ENCODE results near the gene PCARE. TPM values are rescaled to one million over a fixed set of nuclear protein-coding genes. Genes with fewer than 3 reads are reported as not detected.

PCARE gene
- total and polyA plus RNA-seq, 7 donors: under 0.01 to 0.14 TPM; not detected in 5

DNA sequence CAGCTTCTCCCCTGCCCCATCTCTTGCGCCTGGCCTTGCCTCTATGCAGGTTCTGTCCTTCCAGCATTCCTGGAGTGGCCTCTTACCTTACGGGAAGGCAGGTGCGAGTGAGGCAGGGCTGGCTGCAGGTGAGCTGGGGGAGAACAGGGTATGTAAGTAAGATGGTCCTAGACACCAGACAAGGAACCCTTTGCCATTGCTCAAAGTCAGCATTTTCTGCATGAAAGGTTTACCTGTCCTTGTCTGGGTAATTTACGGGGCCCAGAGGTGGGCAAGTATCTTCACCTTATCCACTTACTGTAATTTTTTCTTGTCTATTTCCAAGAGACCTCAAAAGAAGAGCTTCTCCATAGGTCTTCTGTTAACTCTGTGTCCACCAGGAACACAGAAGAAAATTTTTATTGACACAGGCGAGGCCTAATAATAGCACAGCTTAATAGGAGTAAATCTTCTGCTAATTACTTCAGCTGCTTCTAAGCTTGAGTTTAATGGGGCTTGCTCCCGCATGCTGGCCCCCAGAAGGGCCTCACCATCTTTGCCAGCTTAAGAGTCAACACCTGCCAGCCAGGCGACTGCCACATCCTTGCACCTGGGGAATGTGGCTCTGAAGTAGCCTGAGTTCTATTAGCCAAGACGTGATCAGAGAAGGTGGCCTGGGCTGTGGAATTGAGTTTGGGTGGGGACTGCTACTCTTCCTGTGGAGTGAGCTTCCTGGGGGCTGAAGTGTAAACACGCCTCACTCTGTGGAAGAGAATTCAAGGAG is 27.1 kb downstream of the PCARE start:
- Histone ChIP-seq H3K27me3 (no peaks in the 10 kb centered on the region), H3K9me3 (no peaks in the 10 kb centered on the region), H3K27ac (no peak overlapping the region), H3K36me3 (no peaks in the 10 kb centered on the region), H3K4me1 (peaks cover 0 to 9% (median 4%) of the 10 kb centered on the region in 4 donors), H3K4me3 (no peak overlapping the region)
- intact Hi-C loops (cut with DNase I): no loop called here
- 84 to 90% methylated on average over 9 of the region's 9 CpGs for WGBS, 2 donors
- TF ChIP-seq POLR2AphosphoS5 (IDR thresholded peaks at IDR 0.05): no peak
- TF ChIP-seq POLR2A (IDR thresholded peaks at IDR 0.05): no peak
- TF ChIP-seq, protein P1, sequence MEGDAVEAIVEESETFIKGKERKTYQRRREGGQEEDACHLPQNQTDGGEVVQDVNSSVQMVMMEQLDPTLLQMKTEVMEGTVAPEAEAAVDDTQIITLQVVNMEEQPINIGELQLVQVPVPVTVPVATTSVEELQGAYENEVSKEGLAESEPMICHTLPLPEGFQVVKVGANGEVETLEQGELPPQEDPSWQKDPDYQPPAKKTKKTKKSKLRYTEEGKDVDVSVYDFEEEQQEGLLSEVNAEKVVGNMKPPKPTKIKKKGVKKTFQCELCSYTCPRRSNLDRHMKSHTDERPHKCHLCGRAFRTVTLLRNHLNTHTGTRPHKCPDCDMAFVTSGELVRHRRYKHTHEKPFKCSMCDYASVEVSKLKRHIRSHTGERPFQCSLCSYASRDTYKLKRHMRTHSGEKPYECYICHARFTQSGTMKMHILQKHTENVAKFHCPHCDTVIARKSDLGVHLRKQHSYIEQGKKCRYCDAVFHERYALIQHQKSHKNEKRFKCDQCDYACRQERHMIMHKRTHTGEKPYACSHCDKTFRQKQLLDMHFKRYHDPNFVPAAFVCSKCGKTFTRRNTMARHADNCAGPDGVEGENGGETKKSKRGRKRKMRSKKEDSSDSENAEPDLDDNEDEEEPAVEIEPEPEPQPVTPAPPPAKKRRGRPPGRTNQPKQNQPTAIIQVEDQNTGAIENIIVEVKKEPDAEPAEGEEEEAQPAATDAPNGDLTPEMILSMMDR (IDR thresholded peaks at IDR 0.05): no peak
- TF ChIP-seq EP300 (IDR thresholded peaks at IDR 0.05): no peak
- peak; percentile 48 for DNase-seq

DNA sequence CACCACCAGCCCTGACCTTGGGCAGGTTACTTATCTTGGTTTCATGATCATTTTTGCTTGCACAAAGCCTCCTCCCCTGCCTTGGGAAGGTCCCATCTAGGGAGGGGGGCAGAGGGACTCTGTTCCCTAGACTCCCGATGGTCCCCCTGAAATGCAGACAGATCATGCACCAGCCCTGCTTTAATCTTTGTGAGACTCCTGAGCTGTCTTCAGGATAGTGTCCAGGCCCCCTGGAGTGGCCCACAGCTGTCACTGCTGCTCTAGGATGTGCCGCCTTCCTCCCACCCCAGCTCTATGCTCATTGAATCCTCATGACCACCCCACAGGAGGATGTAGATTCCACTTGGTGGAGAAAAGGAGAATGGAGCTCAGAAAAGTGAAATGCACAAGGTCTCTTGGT is 28.0 kb downstream of the PCARE start:
- H3K36me3 ChIP-seq: no peaks in the 10 kb centered on the region
- no peak overlapping the region for H3K4me3 ChIP-seq
- H3K4me1 ChIP-seq: peaks cover 0 to 17% (median 6%) of the 10 kb centered on the region in 4 donors
- intact Hi-C loops (cut with DNase I): no loop called here
- DNase-seq: peak; percentile 34
- no peak for TF ChIP-seq POLR2AphosphoS5 (IDR thresholded peaks at IDR 0.05)
- TF ChIP-seq, protein P1 (IDR thresholded peaks at IDR 0.05): no peak
- TF ChIP-seq POLR2A (IDR thresholded peaks at IDR 0.05): no peak
- no peak for TF ChIP-seq EP300 (IDR thresholded peaks at IDR 0.05)
- no peaks in the 10 kb centered on the region for H3K27me3 ChIP-seq
- no peaks in the 10 kb centered on the region for H3K9me3 ChIP-seq
- WGBS, 2 donors: 90 to 94% methylated on average over 2 of the region's 2 CpGs
- no peak overlapping the region for H3K27ac ChIP-seq

DNA sequence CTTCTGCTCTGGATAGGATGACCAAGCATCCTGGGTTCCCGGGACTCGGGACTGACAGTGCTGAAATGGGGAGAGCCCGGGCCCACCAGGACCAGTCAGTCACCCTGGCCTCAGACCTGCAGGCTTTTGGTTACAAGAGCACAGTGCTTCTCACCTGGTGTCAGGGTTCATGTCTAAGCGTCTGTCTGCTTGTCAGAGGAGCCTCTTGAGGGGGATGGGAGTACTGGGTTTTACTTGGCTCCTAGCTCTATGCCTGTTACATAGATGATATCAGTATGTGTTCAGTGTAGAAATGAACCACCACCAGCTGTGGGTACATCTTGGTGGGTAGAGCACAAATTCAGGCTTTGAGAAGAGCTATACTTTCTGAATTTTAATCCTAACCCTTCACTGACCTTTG is 29.9 kb downstream of the PCARE start:
- 87 to 89% methylated on average over 4 of the region's 4 CpGs for WGBS, 2 donors
- no peak for TF ChIP-seq POLR2A (IDR thresholded peaks at IDR 0.05)
- TF ChIP-seq, protein P1 (IDR thresholded peaks at IDR 0.05): no peak
- TF ChIP-seq EP300 (IDR thresholded peaks at IDR 0.05): no peak
- no peak for TF ChIP-seq POLR2AphosphoS5 (IDR thresholded peaks at IDR 0.05)
- no peak overlapping the region for H3K4me3 ChIP-seq
- H3K27me3 ChIP-seq: no peaks in the 10 kb centered on the region
- intact Hi-C loops (cut with DNase I): no loop called here
- no peak overlapping the region for H3K27ac ChIP-seq
- peaks cover 0 to 31% (median 21%) of the 10 kb centered on the region in 4 donors for H3K4me1 ChIP-seq
- H3K36me3 ChIP-seq: no peaks in the 10 kb centered on the region
- DNase-seq: peak; percentile 41
- H3K9me3 ChIP-seq: no peaks in the 10 kb centered on the region

DNA sequence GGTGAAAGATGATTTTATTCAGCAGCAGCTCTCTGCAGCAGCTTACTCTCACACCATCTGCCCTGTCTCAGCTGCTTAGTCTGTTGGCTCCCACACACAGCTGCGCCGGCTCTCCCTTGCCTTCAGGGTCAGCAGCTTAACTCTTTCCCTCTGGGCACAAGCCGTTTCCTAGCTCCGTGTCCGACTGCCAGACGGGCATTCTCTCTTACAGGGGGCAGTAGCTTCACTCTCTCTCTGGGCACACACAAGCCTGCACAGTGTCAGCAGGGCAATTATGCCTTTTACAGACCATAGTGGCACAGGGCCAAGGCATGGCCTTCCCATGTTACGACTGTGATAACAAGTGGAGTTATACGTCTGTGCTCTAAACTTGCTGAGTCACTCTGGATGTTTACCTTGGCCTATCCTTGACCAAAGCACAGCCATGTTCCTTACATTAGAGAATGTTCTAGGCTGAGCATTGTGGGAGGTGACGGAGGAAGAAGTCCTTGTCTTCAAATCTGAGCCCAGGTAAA is 31.7 kb downstream of the PCARE start:
- TF ChIP-seq, protein P1 (IDR thresholded peaks at IDR 0.05): no peak
- no peak for TF ChIP-seq POLR2A (IDR thresholded peaks at IDR 0.05)
- no peak for TF ChIP-seq POLR2AphosphoS5 (IDR thresholded peaks at IDR 0.05)
- no peak for TF ChIP-seq EP300 (IDR thresholded peaks at IDR 0.05)
- WGBS, 2 donors: 56 to 71% methylated on average over 9 of the region's 9 CpGs
- intact Hi-C loops (cut with DNase I): no loop called here
- Histone ChIP-seq H3K36me3 (no peaks in the 10 kb centered on the region), H3K27ac (no peak overlapping the region), H3K4me3 (no peak overlapping the region), H3K27me3 (no peaks in the 10 kb centered on the region), H3K4me1 (peaks cover 0 to 48% (median 30%) of the 10 kb centered on the region in 4 donors), H3K9me3 (no peaks in the 10 kb centered on the region)
- no peak for DNase-seq

Data from sigmoid colon (tissue), 7 donors.